H9 (cell line): ENCODE data around the gene COL19A1. TPM values are rescaled to one million over a fixed set of nuclear protein-coding genes. Genes with fewer than 3 reads are reported as not detected.

Experiments
- DNase-seq: peaks from one replicate; pipeline ENCODE4 v3.0.0-alpha.2; 2017
- H2AFZ ChIP-seq: one replicate; pipeline ENCODE4 v1.6.1; 2013; ENCODE audit warnings: mild to moderate bottlenecking, low read length, control low read depth, moderate library complexity
- H2AK5ac ChIP-seq: 2 replicates; pipeline ENCODE4 v1.6.1; 2013; ENCODE audit warnings: low read length, control low read depth, mixed read lengths; ENCODE audit not compliant: insufficient read length
- H2BK120ac ChIP-seq: one replicate; pipeline ENCODE4 v1.6.1; 2013; ENCODE audit warnings: low read depth, mild to moderate bottlenecking, low read length, control low read depth, inconsistent platforms; ENCODE audit not compliant: poor library complexity, severe bottlenecking
- H2BK12ac ChIP-seq: 2 replicates; pipeline ENCODE4 v1.6.1; 2013; ENCODE audit warnings: low read length, control low read depth, mixed read lengths, low read depth; ENCODE audit not compliant: insufficient read length
- H2BK15ac ChIP-seq: 2 replicates; pipeline ENCODE4 v1.6.1; 2013; ENCODE audit warnings: low read depth, low read length, control low read depth
- H2BK20ac ChIP-seq: one replicate; pipeline ENCODE4 v1.6.1; 2013; ENCODE audit warnings: low read depth, mild to moderate bottlenecking, low read length, control low read depth, inconsistent platforms; ENCODE audit not compliant: poor library complexity, severe bottlenecking
- H2BK5ac ChIP-seq: 2 replicates; pipeline ENCODE4 v1.6.1; 2013; ENCODE audit warnings: low read length, control low read depth, mixed read lengths; ENCODE audit not compliant: insufficient read length
- H3K14ac ChIP-seq: 2 replicates; pipeline ENCODE4 v1.6.1; 2013; ENCODE audit warnings: low read length, control low read depth; ENCODE audit not compliant: insufficient read depth
- H3K18ac ChIP-seq: 2 replicates; pipeline ENCODE4 v1.6.1; 2013; ENCODE audit warnings: low read depth, mild to moderate bottlenecking, mixed read lengths, low read length, control low read depth; ENCODE audit not compliant: insufficient read length
- H3K23ac ChIP-seq: 2 replicates; pipeline ENCODE4 v1.6.1; 2013; ENCODE audit warnings: low read length, control low read depth, mixed read lengths, low read depth; ENCODE audit not compliant: insufficient read length
- H3K23me2 ChIP-seq: 2 replicates; pipeline ENCODE4 v1.6.1; 2013; ENCODE audit warnings: low read depth, mild to moderate bottlenecking, mixed read lengths, low read length, control low read depth; ENCODE audit not compliant: insufficient read length, poor library complexity, severe bottlenecking
- H3K27ac ChIP-seq: 2 replicates; pipeline ENCODE4 v1.5.1; 2013; ENCODE audit warnings: low read length, control low read depth, mixed read lengths, low read depth; ENCODE audit not compliant: insufficient read length
- H3K27me3 ChIP-seq: 2 replicates; pipeline ENCODE4 v1.6.1; 2013; ENCODE audit warnings: low read length, control low read depth, inconsistent platforms; ENCODE audit not compliant: insufficient read depth
- H3K4ac ChIP-seq: 2 replicates; pipeline ENCODE4 v1.6.1; 2013; ENCODE audit warnings: low read depth, mild to moderate bottlenecking, control low read depth, inconsistent platforms, low read length, moderate library complexity
- H3K4me1 ChIP-seq: 2 replicates; pipeline ENCODE4 v1.6.1; 2013; ENCODE audit warnings: low read length, control low read depth, inconsistent platforms; ENCODE audit not compliant: insufficient read depth
- H3K4me2 ChIP-seq: 2 replicates; pipeline ENCODE4 v1.6.1; 2013; ENCODE audit warnings: low read length, control low read depth, mixed read lengths; ENCODE audit not compliant: insufficient read length, insufficient read depth
- H3K56ac ChIP-seq: 2 replicates; pipeline ENCODE4 v1.6.1; 2013; ENCODE audit warnings: low read depth, mild to moderate bottlenecking, mixed read lengths, low read length, control low read depth; ENCODE audit not compliant: insufficient read length
- H3K79me1 ChIP-seq: 2 replicates; pipeline ENCODE4 v1.6.1; 2013; ENCODE audit warnings: low read depth, mild to moderate bottlenecking, moderate library complexity, low read length, control low read depth, inconsistent platforms; ENCODE audit not compliant: insufficient read depth, poor library complexity, severe bottlenecking
- H3K79me2 ChIP-seq: 2 replicates; pipeline ENCODE4 v1.6.1; 2013; ENCODE audit warnings: low read length, control low read depth, inconsistent platforms; ENCODE audit not compliant: insufficient read depth
- H3K9ac ChIP-seq: 2 replicates; pipeline ENCODE4 v1.6.1; 2013; ENCODE audit warnings: low read length, control low read depth, mixed read lengths; ENCODE audit not compliant: insufficient read length; ENCODE audit errors: extremely low read depth
- H3K9me3 ChIP-seq: one replicate; pipeline ENCODE4 v1.6.1; 2013; ENCODE audit warnings: low read depth, low read length, inconsistent platforms; ENCODE audit not compliant: control insufficient read depth
- H3T11ph ChIP-seq: one replicate; pipeline ENCODE4 v1.6.1; 2013; ENCODE audit warnings: mild to moderate bottlenecking, low read length, control low read depth, inconsistent platforms
- H4K20me1 ChIP-seq: one replicate; pipeline ENCODE4 v1.6.1; 2013; ENCODE audit not compliant: control insufficient read depth, insufficient read length, insufficient read depth
- H4K5ac ChIP-seq: 2 replicates; pipeline ENCODE4 v1.6.1; 2013; ENCODE audit warnings: low read depth, mild to moderate bottlenecking, mixed read lengths, low read length, control low read depth; ENCODE audit not compliant: insufficient read length
- H4K8ac ChIP-seq: replicated peaks from 2 replicates; pipeline ENCODE4 v1.6.1; 2013; ENCODE audit warnings: low read length, control low read depth, mixed read lengths, low read depth; ENCODE audit not compliant: insufficient read length
- H4K91ac ChIP-seq: 2 replicates; pipeline ENCODE4 v1.6.1; 2013; ENCODE audit warnings: low read depth, mild to moderate bottlenecking, moderate library complexity, mixed read lengths, low read length, control low read depth; ENCODE audit not compliant: insufficient read length
- H3K27ac Mint-ChIP-seq, 3 experiments: 2 replicates in 2 of 3; 3 replicates in 1 of 3; pipeline ENCODE4 v1.8.0; 2020 to 2021; ENCODE audit warnings: mixed read lengths in 3 of 3, mild to moderate bottlenecking in 1 of 3, moderate library complexity in 1 of 3
- H3K27me3 Mint-ChIP-seq: 2 replicates; pipeline ENCODE4 v1.8.0; 2021; ENCODE audit warnings: low read depth, mild to moderate bottlenecking, moderate library complexity, mixed read lengths
- H3K36me3 Mint-ChIP-seq, 3 experiments: 2 replicates in 2 of 3; 3 replicates in 1 of 3; pipeline ENCODE4 v1.8.0; 2020 to 2021; ENCODE audit warnings: low read depth in 3 of 3, mixed read lengths in 3 of 3; ENCODE audit not compliant: insufficient read depth in 1 of 3
- H3K4me1 Mint-ChIP-seq, 2 experiments: 2 replicates each; pipeline ENCODE4 v1.8.0; 2020; ENCODE audit warnings: mixed read lengths in 2 of 2
- H3K4me3 Mint-ChIP-seq, 2 experiments: 2 replicates in 1 of 2; 3 replicates in 1 of 2; pipeline ENCODE4 v1.8.0; 2020 to 2021; ENCODE audit warnings: mild to moderate bottlenecking in 2 of 2, mixed read lengths in 2 of 2, moderate library complexity in 1 of 2
- H3K9me3 Mint-ChIP-seq, 2 experiments: 2 replicates in 1 of 2; 3 replicates in 1 of 2; pipeline ENCODE4 v1.8.0; 2020; ENCODE audit warnings: mild to moderate bottlenecking in 2 of 2, mixed read lengths in 2 of 2, moderate library complexity in 1 of 2
- CTCF ChIP-seq: fragments of 200-600 bp; sonication (generic); conservative IDR thresholded peaks from 3 replicates; pipeline ENCODE4 v1.8.0; 2021; ENCODE audit warnings: antibody characterized with exemption, mild to moderate bottlenecking
- WGBS: extraction: QIAGEN DNeasy Blood & Tissue Kit; methylation state at CpG from one replicate; pipeline ENCODE4 v1.1.7; 2013; ENCODE audit warnings: missing lambda C conversion rate, low lambda C conversion rate, mixed read lengths; ENCODE audit not compliant: insufficient read length; ENCODE audit errors: extremely low coverage; 5-methylcytosine and 5-hydroxymethylcytosine counted together
- total RNA-seq: library from RNA; stranded (reverse); gene quantifications from 2 replicates; pipeline ENCODE4 v1.2.1, GENCODE V29; 2021

COL19A1 gene
- total RNA-seq, 1 experiment from 2014 or later = not detected

DNA sequence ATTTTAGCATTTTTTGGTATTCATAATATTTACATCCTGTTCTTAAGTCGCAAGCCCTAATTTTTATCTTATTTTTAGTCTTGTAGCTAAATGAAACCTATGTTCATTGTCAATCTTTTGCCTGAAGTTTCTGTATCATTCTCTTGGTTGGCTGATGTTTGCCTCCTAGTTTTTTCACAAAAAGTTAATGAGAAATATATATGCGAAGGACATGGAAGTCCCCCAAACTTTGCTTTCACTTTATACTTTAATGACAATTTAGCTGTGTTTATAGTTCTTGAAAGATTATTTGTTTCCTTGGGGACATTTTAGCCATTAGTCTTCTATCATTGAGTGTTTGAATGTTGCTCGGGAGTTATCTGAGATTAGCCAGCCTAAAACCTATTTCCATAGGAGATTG lies 118.2 kb downstream of the COL19A1 start:
- no peaks in the 10 kb centered on the region for H3K36me3 Mint-ChIP-seq

More for the DNA sequence above, 118.2 kb downstream of the COL19A1 start:
- H3K4me3 Mint-ChIP-seq = no peak overlapping the region
- Histone ChIP-seq H4K91ac (no peak overlapping the region), H3K23me2 (no peaks in the 10 kb centered on the region), H4K20me1 (no peaks in the 10 kb centered on the region), H3K79me1 (no peaks in the 10 kb centered on the region), H2AK5ac (no peak overlapping the region), H3K14ac (no peak overlapping the region), H3K9ac (no peak overlapping the region), H2AFZ (no peak overlapping the region), H3K23ac (no peak overlapping the region), H3K27ac (no peak overlapping the region), H2BK12ac (no peak overlapping the region), H4K8ac (no peak overlapping the region), H3K4ac (no peak overlapping the region), H4K5ac (no peak overlapping the region), H3K18ac (no peak overlapping the region), H3K56ac (no peak overlapping the region), H2BK120ac (no peak overlapping the region), H3K27me3 (no peaks in the 10 kb centered on the region), H3K4me2 (no peak overlapping the region), H2BK5ac (no peak overlapping the region), H2BK15ac (no peak overlapping the region), H2BK20ac (no peak overlapping the region), H3T11ph (no peak overlapping the region), H3K9me3 (no peaks in the 10 kb centered on the region), H3K79me2 (no peaks in the 10 kb centered on the region), H3K4me1 (no peaks in the 10 kb centered on the region)
- no peak overlapping the region for H3K27ac Mint-ChIP-seq
- H3K9me3 Mint-ChIP-seq = no peaks in the 10 kb centered on the region
- no peak for DNase-seq
- TF ChIP-seq CTCF = no peak
- WGBS = no CpG with 5 or more reads among the region's 3 CpGs
- H3K4me1 Mint-ChIP-seq = 0 out of 4 replicates have a peak, but pooled peaks cover 2 to 4% of the 10 kb centered on the region in 2 experiments
- no peaks in the 10 kb centered on the region for H3K27me3 Mint-ChIP-seq
